GM23338 (cell line): ENCODE data around the gene LRIT2. TPM values are rescaled to one million over a fixed set of nuclear protein-coding genes. Genes with fewer than 3 reads are reported as not detected.

Experiments used
- ATAC-seq: fragments of 200-7000 bp; cut with Tn5 transposase; 3 replicates; pipeline ENCODE4 v1.9.1; 2020
- DNase-seq: peaks from one replicate; pipeline ENCODE4 v3.0.0-alpha.2; 2015; ENCODE audit warnings: low spot score
- H2AFZ ChIP-seq: fragments of 200-600 bp; sonication (generic); 2 replicates; pipeline ENCODE4 v1.8.0; 2016; ENCODE audit warnings: antibody characterized with exemption, mild to moderate bottlenecking, moderate library complexity
- H3F3A ChIP-seq: fragments of 200-600 bp; sonication (generic); replicated peaks from 2 replicates; pipeline ENCODE4 v1.8.0; 2017; ENCODE audit warnings: antibody characterized with exemption, mixed run types, low read depth
- H3K27ac ChIP-seq: fragments of 200-600 bp; sonication (generic); 2 replicates; pipeline ENCODE4 v1.6.1; 2016; ENCODE audit warnings: low read depth
- H3K27me3 ChIP-seq: fragments of 200-600 bp; sonication (generic); 2 replicates; pipeline ENCODE4 v1.8.0; 2016; ENCODE audit warnings: mild to moderate bottlenecking, mixed run types, moderate library complexity; ENCODE audit not compliant: insufficient read depth
- H3K36me3 ChIP-seq: fragments of 200-600 bp; sonication (generic); 2 replicates; pipeline ENCODE4 v1.8.0; 2016; ENCODE audit warnings: mild to moderate bottlenecking; ENCODE audit not compliant: insufficient read depth
- H3K4me1 ChIP-seq: fragments of 200-600 bp; sonication (generic); 2 replicates; pipeline ENCODE4 v1.8.0; 2016; ENCODE audit warnings: mild to moderate bottlenecking, moderate library complexity; ENCODE audit not compliant: insufficient read depth
- H3K4me2 ChIP-seq: fragments of 200-600 bp; sonication (generic); 2 replicates; pipeline ENCODE4 v1.7.1; 2017; ENCODE audit warnings: mixed run types
- H3K4me3 ChIP-seq: fragments of 200-600 bp; sonication (generic); 2 replicates; pipeline ENCODE4 v1.6.1; 2016; ENCODE audit warnings: mixed run types
- H3K79me2 ChIP-seq: fragments of 200-600 bp; sonication (generic); replicated peaks from 2 replicates; pipeline ENCODE4 v1.8.0; 2017; ENCODE audit warnings: mild to moderate bottlenecking; ENCODE audit not compliant: insufficient read depth
- H3K9me2 ChIP-seq: fragments of 200-600 bp; sonication (generic); 2 replicates; pipeline ENCODE4 v1.8.0; 2017; ENCODE audit not compliant: insufficient read depth
- H4K20me1 ChIP-seq: fragments of 200-600 bp; sonication (generic); replicated peaks from 2 replicates; pipeline ENCODE4 v1.8.0; 2017; ENCODE audit warnings: mild to moderate bottlenecking; ENCODE audit not compliant: insufficient read depth
- H3K27ac Mint-ChIP-seq: 2 replicates; pipeline ENCODE4 v1.8.0; 2020; ENCODE audit warnings: inconsistent platforms, mild to moderate bottlenecking, moderate library complexity, mixed read lengths
- H3K27me3 Mint-ChIP-seq: 3 replicates; pipeline ENCODE4 v1.8.0; 2022; ENCODE audit warnings: low read depth, mild to moderate bottlenecking, moderate library complexity, mixed read lengths, inconsistent platforms; ENCODE audit not compliant: insufficient read depth, poor library complexity
- H3K36me3 Mint-ChIP-seq: 3 replicates; pipeline ENCODE4 v1.8.0; 2021; ENCODE audit warnings: low read depth, mild to moderate bottlenecking, inconsistent platforms, moderate library complexity, mixed read lengths
- H3K4me1 Mint-ChIP-seq: 3 replicates; pipeline ENCODE4 v1.8.0; 2020; ENCODE audit warnings: mild to moderate bottlenecking, inconsistent platforms, mixed read lengths
- H3K4me3 Mint-ChIP-seq: 3 replicates; pipeline ENCODE4 v1.8.0; 2021; ENCODE audit warnings: moderate library complexity, mild to moderate bottlenecking, inconsistent platforms, mixed read lengths
- H3K9me3 Mint-ChIP-seq: 3 replicates; pipeline ENCODE4 v1.8.0; 2020; ENCODE audit warnings: moderate library complexity, mild to moderate bottlenecking, inconsistent platforms, mixed read lengths
- CREB1 ChIP-seq: fragments of 250-450 bp; sonication (Bioruptor Pico); IDR thresholded peaks from 2 replicates; pipeline ENCODE4 v1.5.0; 2020; ENCODE audit warnings: low read depth, mild to moderate bottlenecking, moderate library complexity
- EZH2phosphoT487 ChIP-seq: fragments of 200-600 bp; sonication (generic); IDR thresholded peaks from one replicate; pipeline ENCODE4 v1.8.1; 2018; ENCODE audit warnings: antibody characterized with exemption; ENCODE audit not compliant: unreplicated experiment
- POLR2AphosphoS5 ChIP-seq: IDR thresholded peaks from 2 replicates; pipeline ENCODE4 v1.6.1; 2016; ENCODE audit warnings: antibody characterized with exemption, low read depth
- STAT1 ChIP-seq: IDR thresholded peaks from one replicate; pipeline ENCODE4 v1.6.1; 2016; ENCODE audit warnings: antibody characterized with exemption; ENCODE audit not compliant: unreplicated experiment
- ZNF331 ChIP-seq: fragments of 250-450 bp; sonication (Bioruptor Pico); IDR thresholded peaks from 2 replicates; pipeline ENCODE4 v1.5.0; 2020; ENCODE audit warnings: low read depth, mild to moderate bottlenecking, moderate library complexity
- polyA plus RNA-seq: library from polyadenylated mRNA; unstranded; fragments of >200 nt; fragmentation: Nextera tagmentation; extraction: Ambion mirVana; gene quantifications from 2 replicates; pipeline ENCODE4 v1.2.1, GENCODE V29; 2016
- total RNA-seq: library from RNA; depleted of rRNA; stranded (reverse); fragments of >200 nt; shearing (Covaris generic); gene quantifications from 2 replicates; pipeline ENCODE4 v1.2.3, GENCODE V29; 2014
- TF ChIP-seq, protein P1 (sequence below): fragments of 250-450 bp; sonication (Bioruptor Pico); IDR thresholded peaks from 2 replicates; pipeline ENCODE4 v1.5.0; 2020; ENCODE audit warnings: mild to moderate bottlenecking, moderate library complexity
- TF ChIP-seq, protein P2 (sequence below): IDR thresholded peaks from 2 replicates; pipeline ENCODE4 v1.6.1; 2016; ENCODE audit warnings: antibody characterized with exemption

Gene LRIT2
- total and polyA plus RNA-seq, 2 experiments from 2014 or later, result not detected

DNA sequence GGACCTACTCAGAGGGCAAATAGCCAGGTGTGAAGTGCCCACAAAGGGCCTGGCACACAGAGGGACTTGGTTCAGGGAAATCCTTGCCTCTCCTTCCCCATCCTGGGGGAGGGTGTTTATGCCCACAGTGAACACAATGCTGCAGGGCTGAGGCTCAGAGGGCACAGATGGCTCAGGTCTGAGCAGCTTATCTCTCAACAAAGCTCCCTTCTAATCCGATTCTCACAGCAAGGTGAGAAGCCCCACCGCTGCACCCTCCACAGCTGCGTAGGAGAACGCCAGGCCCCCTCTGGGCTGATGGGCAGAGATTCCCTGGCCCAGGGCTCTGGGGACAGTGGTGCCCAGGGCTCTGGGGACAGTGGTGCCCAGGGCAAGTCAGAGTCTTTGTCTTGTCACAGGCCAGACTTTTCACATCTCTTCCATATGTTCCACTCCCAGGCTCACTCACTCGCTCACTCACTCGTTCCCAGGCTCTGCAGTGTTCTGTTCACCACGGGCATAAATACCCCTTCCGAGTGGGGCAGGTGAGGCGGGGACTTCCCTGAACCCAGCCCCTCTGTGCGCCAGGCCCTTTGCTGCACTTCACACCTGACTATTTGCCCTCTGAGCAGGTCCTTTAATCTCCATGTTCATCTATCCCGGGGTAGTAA lies 39.7 kb downstream of the LRIT2 start (continued):
- TF ChIP-seq, protein P1, sequence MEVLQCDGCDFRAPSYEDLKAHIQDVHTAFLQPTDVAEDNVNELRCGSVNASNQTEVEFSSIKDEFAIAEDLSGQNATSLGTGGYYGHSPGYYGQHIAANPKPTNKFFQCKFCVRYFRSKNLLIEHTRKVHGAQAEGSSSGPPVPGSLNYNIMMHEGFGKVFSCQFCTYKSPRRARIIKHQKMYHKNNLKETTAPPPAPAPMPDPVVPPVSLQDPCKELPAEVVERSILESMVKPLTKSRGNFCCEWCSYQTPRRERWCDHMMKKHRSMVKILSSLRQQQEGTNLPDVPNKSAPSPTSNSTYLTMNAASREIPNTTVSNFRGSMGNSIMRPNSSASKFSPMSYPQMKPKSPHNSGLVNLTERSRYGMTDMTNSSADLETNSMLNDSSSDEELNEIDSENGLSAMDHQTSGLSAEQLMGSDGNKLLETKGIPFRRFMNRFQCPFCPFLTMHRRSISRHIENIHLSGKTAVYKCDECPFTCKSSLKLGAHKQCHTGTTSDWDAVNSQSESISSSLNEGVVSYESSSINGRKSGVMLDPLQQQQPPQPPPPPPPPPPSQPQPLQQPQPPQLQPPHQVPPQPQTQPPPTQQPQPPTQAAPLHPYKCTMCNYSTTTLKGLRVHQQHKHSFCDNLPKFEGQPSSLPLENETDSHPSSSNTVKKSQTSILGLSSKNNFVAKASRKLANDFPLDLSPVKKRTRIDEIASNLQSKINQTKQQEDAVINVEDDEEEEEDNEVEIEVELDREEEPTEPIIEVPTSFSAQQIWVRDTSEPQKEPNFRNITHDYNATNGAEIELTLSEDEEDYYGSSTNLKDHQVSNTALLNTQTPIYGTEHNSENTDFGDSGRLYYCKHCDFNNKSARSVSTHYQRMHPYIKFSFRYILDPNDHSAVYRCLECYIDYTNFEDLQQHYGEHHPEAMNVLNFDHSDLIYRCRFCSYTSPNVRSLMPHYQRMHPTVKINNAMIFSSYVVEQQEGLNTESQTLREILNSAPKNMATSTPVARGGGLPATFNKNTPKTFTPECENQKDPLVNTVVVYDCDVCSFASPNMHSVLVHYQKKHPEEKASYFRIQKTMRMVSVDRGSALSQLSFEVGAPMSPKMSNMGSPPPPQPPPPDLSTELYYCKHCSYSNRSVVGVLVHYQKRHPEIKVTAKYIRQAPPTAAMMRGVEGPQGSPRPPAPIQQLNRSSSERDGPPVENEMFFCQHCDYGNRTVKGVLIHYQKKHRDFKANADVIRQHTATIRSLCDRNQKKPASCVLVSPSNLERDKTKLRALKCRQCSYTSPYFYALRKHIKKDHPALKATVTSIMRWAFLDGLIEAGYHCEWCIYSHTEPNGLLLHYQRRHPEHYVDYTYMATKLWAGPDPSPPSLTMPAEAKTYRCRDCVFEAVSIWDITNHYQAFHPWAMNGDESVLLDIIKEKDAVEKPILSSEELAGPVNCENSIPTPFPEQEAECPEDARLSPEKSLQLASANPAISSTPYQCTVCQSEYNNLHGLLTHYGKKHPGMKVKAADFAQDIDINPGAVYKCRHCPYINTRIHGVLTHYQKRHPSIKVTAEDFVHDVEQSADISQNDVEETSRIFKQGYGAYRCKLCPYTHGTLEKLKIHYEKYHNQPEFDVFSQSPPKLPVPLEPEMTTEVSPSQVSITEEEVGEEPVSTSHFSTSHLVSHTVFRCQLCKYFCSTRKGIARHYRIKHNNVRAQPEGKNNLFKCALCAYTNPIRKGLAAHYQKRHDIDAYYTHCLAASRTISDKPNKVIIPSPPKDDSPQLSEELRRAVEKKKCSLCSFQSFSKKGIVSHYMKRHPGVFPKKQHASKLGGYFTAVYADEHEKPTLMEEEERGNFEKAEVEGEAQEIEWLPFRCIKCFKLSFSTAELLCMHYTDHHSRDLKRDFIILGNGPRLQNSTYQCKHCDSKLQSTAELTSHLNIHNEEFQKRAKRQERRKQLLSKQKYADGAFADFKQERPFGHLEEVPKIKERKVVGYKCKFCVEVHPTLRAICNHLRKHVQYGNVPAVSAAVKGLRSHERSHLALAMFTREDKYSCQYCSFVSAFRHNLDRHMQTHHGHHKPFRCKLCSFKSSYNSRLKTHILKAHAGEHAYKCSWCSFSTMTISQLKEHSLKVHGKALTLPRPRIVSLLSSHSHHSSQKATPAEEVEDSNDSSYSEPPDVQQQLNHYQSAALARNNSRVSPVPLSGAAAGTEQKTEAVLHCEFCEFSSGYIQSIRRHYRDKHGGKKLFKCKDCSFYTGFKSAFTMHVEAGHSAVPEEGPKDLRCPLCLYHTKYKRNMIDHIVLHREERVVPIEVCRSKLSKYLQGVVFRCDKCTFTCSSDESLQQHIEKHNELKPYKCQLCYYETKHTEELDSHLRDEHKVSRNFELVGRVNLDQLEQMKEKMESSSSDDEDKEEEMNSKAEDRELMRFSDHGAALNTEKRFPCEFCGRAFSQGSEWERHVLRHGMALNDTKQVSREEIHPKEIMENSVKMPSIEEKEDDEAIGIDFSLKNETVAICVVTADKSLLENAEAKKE, result no peak
- TF ChIP-seq STAT1 (no peak), CREB1 (CRISPR knock-in tag) (no peak)

DNA sequence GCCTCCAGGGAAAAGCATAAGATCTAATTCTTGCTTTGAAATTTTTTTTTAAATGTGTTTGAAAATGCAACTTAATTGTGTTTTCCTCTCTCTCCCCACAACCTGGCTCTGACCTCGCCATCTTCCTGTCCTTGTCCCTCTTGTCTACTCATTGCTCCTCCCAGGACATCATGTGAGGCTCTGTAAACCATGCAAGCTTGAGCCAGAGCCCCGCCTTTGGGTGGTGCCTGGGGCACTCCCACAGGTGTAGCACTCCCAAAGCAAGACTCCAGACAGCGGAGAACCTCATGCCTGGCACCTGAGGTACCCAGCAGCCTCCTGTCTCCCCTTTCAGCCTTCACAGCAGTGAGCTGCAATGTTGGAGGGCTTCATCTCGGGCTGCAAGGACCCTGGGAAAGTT lies 40.8 kb downstream of the LRIT2 start:
- TF ChIP-seq CREB1 (CRISPR knock-in tag), result no peak
- no peak for TF ChIP-seq EZH2phosphoT487
- TF ChIP-seq ZNF331 (CRISPR knock-in tag), result no peak
- TF ChIP-seq POLR2AphosphoS5, result no peak
- no peak for TF ChIP-seq STAT1
- TF ChIP-seq, protein P2, sequence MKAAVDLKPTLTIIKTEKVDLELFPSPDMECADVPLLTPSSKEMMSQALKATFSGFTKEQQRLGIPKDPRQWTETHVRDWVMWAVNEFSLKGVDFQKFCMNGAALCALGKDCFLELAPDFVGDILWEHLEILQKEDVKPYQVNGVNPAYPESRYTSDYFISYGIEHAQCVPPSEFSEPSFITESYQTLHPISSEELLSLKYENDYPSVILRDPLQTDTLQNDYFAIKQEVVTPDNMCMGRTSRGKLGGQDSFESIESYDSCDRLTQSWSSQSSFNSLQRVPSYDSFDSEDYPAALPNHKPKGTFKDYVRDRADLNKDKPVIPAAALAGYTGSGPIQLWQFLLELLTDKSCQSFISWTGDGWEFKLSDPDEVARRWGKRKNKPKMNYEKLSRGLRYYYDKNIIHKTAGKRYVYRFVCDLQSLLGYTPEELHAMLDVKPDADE, result no peak
- Mint-ChIP-seq H3K27me3 (peaks cover 2% of the 10 kb centered on the region), H3K4me3 (no peak overlapping the region), H3K9me3 (peaks cover 18% of the 10 kb centered on the region; the same call in 2 of the 3 replicates), H3K27ac (no peak overlapping the region), H3K36me3 (peaks cover 5% of the 10 kb centered on the region; the same call in 1 of the 3 replicates), H3K4me1 (no peaks in the 10 kb centered on the region)
- no peaks in the 10 kb centered on the region for H3K9me2 ChIP-seq
- ATAC-seq (no peak), DNase-seq (no peak)
- H4K20me1 ChIP-seq, result no peaks in the 10 kb centered on the region
- no peak overlapping the region for H3K4me3 ChIP-seq
- no peak overlapping the region for H2AFZ ChIP-seq
- no peaks in the 10 kb centered on the region for H3K27me3 ChIP-seq
- H3K79me2 ChIP-seq, result no peaks in the 10 kb centered on the region
- H3K4me1 ChIP-seq, result no peaks in the 10 kb centered on the region
- no peak overlapping the region for H3K4me2 ChIP-seq
- no peaks in the 10 kb centered on the region for H3K36me3 ChIP-seq
- H3K27ac ChIP-seq, result no peak overlapping the region
- H3F3A ChIP-seq, result no peaks in the 10 kb centered on the region
